Smooth muscle cell (in vitro differentiated cells): ENCODE data around the gene RNF213. TPM values are rescaled to one million over a fixed set of nuclear protein-coding genes. Genes with fewer than 3 reads are reported as not detected.
"Not testable (repeated sequence)": the region's sequence is repeated elsewhere in the genome, so short reads cannot be mapped to it uniquely, and the experiment has no call there.

ENCODE experiments used
- DNase-seq: peaks from one replicate; lab custom pipeline; 2025; ENCODE audit not compliant: unreplicated experiment; lab: John Stamatoyannopoulos, UW
- H2AFZ ChIP-seq: fragments of 200-600 bp; sonication (generic); 2 replicates; pipeline ENCODE4 v1.6.0; 2016; ENCODE audit warnings: antibody characterized with exemption, low read depth, mild to moderate bottlenecking
- H3F3A ChIP-seq: fragments of 200-600 bp; sonication (generic); 2 replicates; pipeline ENCODE4 v1.6.0; 2017; ENCODE audit warnings: antibody characterized with exemption, low read depth
- H3K27ac ChIP-seq: fragments of 200-600 bp; sonication (generic); 2 replicates; pipeline ENCODE4 v1.5.1; 2016; ENCODE audit warnings: low read depth, mild to moderate bottlenecking
- H3K27me3 ChIP-seq: fragments of 200-600 bp; sonication (generic); 2 replicates; pipeline ENCODE4 v1.6.1; 2016; ENCODE audit warnings: low read depth, mild to moderate bottlenecking
- H3K36me3 ChIP-seq: fragments of 200-600 bp; sonication (generic); 2 replicates; pipeline ENCODE4 v1.5.1; 2016; ENCODE audit warnings: low read depth
- H3K4me1 ChIP-seq: fragments of 200-600 bp; sonication (generic); 2 replicates; pipeline ENCODE4 v1.5.1; 2016; ENCODE audit warnings: low read depth
- H3K4me2 ChIP-seq: fragments of 200-600 bp; sonication (generic); 2 replicates; pipeline ENCODE4 v1.6.0; 2016; ENCODE audit warnings: mild to moderate bottlenecking
- H3K4me3 ChIP-seq: fragments of 200-600 bp; sonication (generic); 2 replicates; pipeline ENCODE4 v1.5.1; 2016; ENCODE audit warnings: mild to moderate bottlenecking
- H3K79me2 ChIP-seq: fragments of 200-600 bp; sonication (generic); 2 replicates; pipeline ENCODE4 v1.6.0; 2016; ENCODE audit warnings: low read depth, mild to moderate bottlenecking
- H3K9ac ChIP-seq: fragments of 200-600 bp; sonication (generic); 2 replicates; pipeline ENCODE4 v1.6.0; 2016; ENCODE audit warnings: low read depth
- H3K9me3 ChIP-seq: fragments of 200-600 bp; sonication (generic); replicated peaks from 2 replicates; pipeline ENCODE4 v1.5.1; 2016; ENCODE audit warnings: low read depth
- H4K20me1 ChIP-seq: fragments of 200-600 bp; sonication (generic); 2 replicates; pipeline ENCODE4 v1.6.0; 2016; ENCODE audit warnings: low read depth
- WGBS: methylation state at CpG from one replicate; pipeline ENCODE4 v1.1.7; 2016; ENCODE audit warnings: low lambda C conversion rate; 5-methylcytosine and 5-hydroxymethylcytosine counted together
- polyA plus RNA-seq: library from polyadenylated mRNA; unstranded; fragments of >200 nt; fragmentation: Nextera tagmentation; extraction: Ambion mirVana; gene quantifications from 2 replicates; pipeline ENCODE4 v1.2.1, GENCODE V29; 2016
- total RNA-seq: library from RNA; depleted of rRNA; stranded (reverse); fragments of >200 nt; gene quantifications from 2 replicates; pipeline ENCODE4 v1.2.3, GENCODE V29; 2014
- TF ChIP-seq, protein P1 (sequence below): fragments of 200-600 bp; sonication (generic); IDR thresholded peaks from 2 replicates; pipeline ENCODE4 v1.5.1; 2017; ENCODE audit warnings: borderline replicate concordance, mild to moderate bottlenecking, antibody characterized with exemption; ENCODE audit not compliant: insufficient read depth, poor library complexity, severe bottlenecking

The RNF213 gene
- total and polyA plus RNA-seq, 2 experiments from 2014 or later: 12.8 to 43.0 TPM

- Histone ChIP-seq H3K27me3 (no peaks in the 10 kb centered on the region), H4K20me1 (no peaks in the 10 kb centered on the region), H2AFZ (no peak overlapping the region), H3K36me3 (no peaks in the 10 kb centered on the region), H3K9ac (no peak overlapping the region), H3K27ac (no peak overlapping the region), H3K4me3 (no peak overlapping the region), H3K9me3 (no peaks in the 10 kb centered on the region), H3K4me1 (no peaks in the 10 kb centered on the region), H3K4me2 (no peak overlapping the region), H3K79me2 (no peaks in the 10 kb centered on the region), H3F3A (no peaks in the 10 kb centered on the region)
- TF ChIP-seq, protein P1, sequence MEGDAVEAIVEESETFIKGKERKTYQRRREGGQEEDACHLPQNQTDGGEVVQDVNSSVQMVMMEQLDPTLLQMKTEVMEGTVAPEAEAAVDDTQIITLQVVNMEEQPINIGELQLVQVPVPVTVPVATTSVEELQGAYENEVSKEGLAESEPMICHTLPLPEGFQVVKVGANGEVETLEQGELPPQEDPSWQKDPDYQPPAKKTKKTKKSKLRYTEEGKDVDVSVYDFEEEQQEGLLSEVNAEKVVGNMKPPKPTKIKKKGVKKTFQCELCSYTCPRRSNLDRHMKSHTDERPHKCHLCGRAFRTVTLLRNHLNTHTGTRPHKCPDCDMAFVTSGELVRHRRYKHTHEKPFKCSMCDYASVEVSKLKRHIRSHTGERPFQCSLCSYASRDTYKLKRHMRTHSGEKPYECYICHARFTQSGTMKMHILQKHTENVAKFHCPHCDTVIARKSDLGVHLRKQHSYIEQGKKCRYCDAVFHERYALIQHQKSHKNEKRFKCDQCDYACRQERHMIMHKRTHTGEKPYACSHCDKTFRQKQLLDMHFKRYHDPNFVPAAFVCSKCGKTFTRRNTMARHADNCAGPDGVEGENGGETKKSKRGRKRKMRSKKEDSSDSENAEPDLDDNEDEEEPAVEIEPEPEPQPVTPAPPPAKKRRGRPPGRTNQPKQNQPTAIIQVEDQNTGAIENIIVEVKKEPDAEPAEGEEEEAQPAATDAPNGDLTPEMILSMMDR: no peak
- WGBS: 90% methylated on average over 21 of the region's 21 CpGs
- DNase-seq: no peak
These were observed 68.2 kb downstream of the RNF213 start for GRCh38 chr17:80328634-80329380.

- H3K4me3 ChIP-seq, H4K20me1 ChIP-seq, H3F3A ChIP-seq, H2AFZ ChIP-seq, H3K9ac ChIP-seq, H3K4me1 ChIP-seq, H3K27me3 ChIP-seq, H3K9me3 ChIP-seq, H3K79me2 ChIP-seq, H3K27ac ChIP-seq, H3K4me2 ChIP-seq, H3K36me3 ChIP-seq, DNase-seq: not testable (repeated sequence)
- WGBS: 98% methylated on average over 6 of the region's 6 CpGs
These were observed 68.8 kb downstream of the RNF213 start for GRCh38 chr17:80329421-80329820.

GRCh38 chr17:80330276-80330675 is 69.6 kb downstream of the RNF213 start:
- WGBS: 95% methylated on average over 9 of the region's 9 CpGs
- no peak overlapping the region for H3K4me2 ChIP-seq
- DNase-seq: no peak
- no peak overlapping the region for H2AFZ ChIP-seq
- H3F3A ChIP-seq: no peaks in the 10 kb centered on the region
- no peak overlapping the region for H3K9ac ChIP-seq
- H3K36me3 ChIP-seq: peaks cover 3% of the 10 kb centered on the region
- TF ChIP-seq, protein P1: no peak
- no peaks in the 10 kb centered on the region for H4K20me1 ChIP-seq
- H3K4me3 ChIP-seq: no peak overlapping the region
- H3K79me2 ChIP-seq: no peaks in the 10 kb centered on the region
- H3K9me3 ChIP-seq: no peaks in the 10 kb centered on the region
- H3K4me1 ChIP-seq: no peaks in the 10 kb centered on the region
- H3K27ac ChIP-seq: no peak overlapping the region
- no peaks in the 10 kb centered on the region for H3K27me3 ChIP-seq

DNA sequence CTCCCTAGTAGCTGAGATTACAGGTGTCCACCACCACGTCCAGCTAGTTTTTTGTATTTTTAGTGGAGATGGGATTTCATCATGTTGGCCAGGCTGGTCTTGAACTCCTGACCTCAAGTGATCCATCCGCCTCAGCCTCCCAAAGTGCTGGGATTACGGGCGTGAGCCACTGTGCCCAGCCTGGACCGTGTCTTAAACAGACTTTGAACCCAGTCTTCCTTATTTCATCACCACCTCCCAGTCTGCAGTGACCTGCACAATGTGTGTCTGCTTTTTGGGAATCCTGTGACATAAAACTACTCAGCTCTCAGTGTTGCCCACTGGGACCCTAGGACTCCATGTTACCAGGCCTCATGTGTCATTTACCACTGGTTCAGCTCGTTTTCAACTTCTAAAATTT is 70.3 kb downstream of the RNF213 start:
- H3K4me1 ChIP-seq, H3K27ac ChIP-seq, H3K9me3 ChIP-seq, H3K4me2 ChIP-seq, H3K9ac ChIP-seq, H3K79me2 ChIP-seq, H3F3A ChIP-seq, DNase-seq, H3K27me3 ChIP-seq, H2AFZ ChIP-seq, H3K4me3 ChIP-seq, H3K36me3 ChIP-seq, H4K20me1 ChIP-seq: not testable (repeated sequence)
- WGBS: 97% methylated on average over 6 of the region's 6 CpGs
